Measurements from ENCODE around the gene GOT2. TPM values are rescaled to one million over a fixed set of nuclear protein-coding genes. Genes with fewer than 3 reads are reported as not detected.

GOT2 gene
- total RNA-seq, 4 donors from 2014 or later = 64.1 to 108 (median 92.6) TPM

DNA sequence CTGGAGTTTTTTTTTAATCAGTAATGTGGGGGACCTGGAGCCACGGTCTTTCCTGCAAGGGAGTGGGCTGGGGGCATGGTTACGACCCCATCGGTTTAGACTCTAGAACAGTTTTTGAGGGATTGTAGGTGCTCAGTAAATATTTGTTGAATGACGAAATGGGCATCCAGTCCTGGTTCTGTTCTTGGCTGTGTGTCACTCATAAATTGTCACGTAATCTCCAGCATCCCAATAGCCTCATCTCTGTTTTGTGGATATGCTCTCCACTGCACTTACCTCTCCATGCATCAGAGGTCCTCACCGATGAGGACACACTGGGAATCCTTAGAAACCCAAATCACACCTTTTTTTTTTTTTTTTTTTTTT is 49.0 kb downstream of the GOT2 start:
- intact Hi-C loops (cut with DNase I) = no loop called here
- WGBS = 85% methylated on average over 6 of the region's 6 CpGs
- Histone ChIP-seq H3K4me1 (peaks cover 16 to 29% (median 25%) of the 10 kb centered on the region in 4 donors), H3K4me3 (peak overlapping the region; percentile 68 to 75 (median 74)), H3K27ac (replicated peaks in 1 of 4) (peak overlapping the region; percentile 70 to 78 (median 74)), H3K36me3 (peaks cover 0 to 9% (median 4%) of the 10 kb centered on the region in 4 donors), H3K27me3 (no peaks in the 10 kb centered on the region), H3K9me3 (no peaks in the 10 kb centered on the region)
- TF ChIP-seq EP300 (IDR thresholded peaks at IDR 0.05) (no peak), POLR2AphosphoS5 (IDR thresholded peaks at IDR 0.05) (no peak), POLR2A (IDR thresholded peaks at IDR 0.05; ENCODE audit: low read depth) (no peak)
- TF ChIP-seq, protein P1, sequence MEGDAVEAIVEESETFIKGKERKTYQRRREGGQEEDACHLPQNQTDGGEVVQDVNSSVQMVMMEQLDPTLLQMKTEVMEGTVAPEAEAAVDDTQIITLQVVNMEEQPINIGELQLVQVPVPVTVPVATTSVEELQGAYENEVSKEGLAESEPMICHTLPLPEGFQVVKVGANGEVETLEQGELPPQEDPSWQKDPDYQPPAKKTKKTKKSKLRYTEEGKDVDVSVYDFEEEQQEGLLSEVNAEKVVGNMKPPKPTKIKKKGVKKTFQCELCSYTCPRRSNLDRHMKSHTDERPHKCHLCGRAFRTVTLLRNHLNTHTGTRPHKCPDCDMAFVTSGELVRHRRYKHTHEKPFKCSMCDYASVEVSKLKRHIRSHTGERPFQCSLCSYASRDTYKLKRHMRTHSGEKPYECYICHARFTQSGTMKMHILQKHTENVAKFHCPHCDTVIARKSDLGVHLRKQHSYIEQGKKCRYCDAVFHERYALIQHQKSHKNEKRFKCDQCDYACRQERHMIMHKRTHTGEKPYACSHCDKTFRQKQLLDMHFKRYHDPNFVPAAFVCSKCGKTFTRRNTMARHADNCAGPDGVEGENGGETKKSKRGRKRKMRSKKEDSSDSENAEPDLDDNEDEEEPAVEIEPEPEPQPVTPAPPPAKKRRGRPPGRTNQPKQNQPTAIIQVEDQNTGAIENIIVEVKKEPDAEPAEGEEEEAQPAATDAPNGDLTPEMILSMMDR (IDR thresholded peaks at IDR 0.05) = no peak
- no peak for DNase-seq (ENCODE audit: extremely low spot score)

DNA sequence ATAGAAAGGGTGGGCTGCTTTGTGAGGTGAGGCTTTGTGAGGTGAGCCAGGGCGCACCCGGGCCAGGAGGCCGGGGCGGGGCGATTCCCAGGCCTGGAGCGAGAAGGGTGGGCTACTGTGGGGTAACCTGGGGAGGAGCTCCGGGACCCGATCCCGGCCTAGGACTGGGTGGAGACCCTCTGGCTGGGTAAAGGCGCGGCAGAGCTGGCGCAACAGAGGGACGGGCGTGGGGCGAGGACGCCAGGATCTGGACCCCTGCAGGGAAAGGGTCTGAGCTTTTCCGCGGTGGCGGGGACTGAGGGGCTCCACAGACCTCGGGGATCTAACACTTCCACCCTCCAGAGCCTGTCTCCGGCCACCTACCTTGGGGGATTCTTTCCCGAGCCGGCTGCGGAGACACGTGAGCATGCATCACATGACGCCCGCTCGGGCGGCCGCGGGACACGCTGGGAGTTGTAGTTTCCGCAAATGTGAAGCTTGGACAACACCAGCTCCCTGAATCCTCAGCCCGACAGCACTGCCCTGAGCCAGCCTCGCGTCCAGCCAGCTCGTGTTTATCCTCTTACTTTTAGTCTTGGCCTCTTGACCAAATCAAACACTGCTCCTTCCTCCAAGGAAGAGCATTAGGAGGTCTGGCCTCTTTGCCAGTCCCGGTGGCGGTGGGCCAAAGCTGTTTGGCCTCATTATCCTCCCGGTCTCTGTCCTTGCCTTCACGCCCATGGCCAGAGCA is 49.6 kb downstream of the GOT2 start, which contains the start of gene SLC38A7:
TSS of gene SLC38A7 (minus strand) at position 417 of the 730 bp plus-strand sequence. CDS start 4,644 bp downstream, outside the sequence.
- H3K36me3 ChIP-seq = peaks cover 0 to 15% (median 9%) of the 10 kb centered on the region in 4 donors
- H3K27me3 ChIP-seq = no peaks in the 10 kb centered on the region
- peaks cover 16 to 29% (median 25%) of the 10 kb centered on the region in 4 donors for H3K4me1 ChIP-seq
- peak; percentile 98 for DNase-seq (ENCODE audit: extremely low spot score)
- H3K9me3 ChIP-seq = no peaks in the 10 kb centered on the region
- intact Hi-C loops (cut with DNase I) = no loop called here
- H3K4me3 ChIP-seq = peak within 1 kb of the TSS; percentile 68 to 75 (median 74)
- no peak for TF ChIP-seq POLR2A (IDR thresholded peaks at IDR 0.05; ENCODE audit: low read depth)
- peak; percentile 70 to 82 for TF ChIP-seq POLR2AphosphoS5 (IDR thresholded peaks at IDR 0.05)
- TF ChIP-seq, protein P1 (IDR thresholded peaks at IDR 0.05) = no peak
- no peak for TF ChIP-seq EP300 (IDR thresholded peaks at IDR 0.05)
- peak within 1 kb of the TSS; percentile 70 to 78 (median 74) for H3K27ac ChIP-seq (replicated peaks in 1 of 4)
- WGBS = 6% methylated on average over 32 of the region's 41 CpGs

DNA sequence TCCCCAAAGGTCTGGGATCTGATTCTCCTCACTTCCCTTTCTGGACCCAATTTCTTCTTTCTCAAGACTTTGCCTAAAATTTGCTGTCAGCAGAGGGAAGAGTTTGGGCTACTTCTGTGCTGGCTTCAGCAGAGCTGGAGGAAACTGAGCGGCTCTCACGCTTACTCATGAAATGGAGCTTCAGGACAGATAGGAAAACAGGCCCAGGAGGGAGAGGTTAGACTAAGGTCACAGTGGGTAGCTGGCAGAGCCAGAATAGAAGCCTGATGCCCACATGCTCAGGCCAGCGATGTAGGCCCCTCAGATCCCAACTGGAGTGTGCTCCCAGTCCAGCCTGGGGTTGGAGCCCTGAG is 50.1 kb downstream of the GOT2 start:
- H3K36me3 ChIP-seq = peaks cover 0 to 19% (median 12%) of the 10 kb centered on the region in 4 donors
- H3K4me3 ChIP-seq = peak overlapping the region; percentile 68 to 75 (median 74)
- H3K4me1 ChIP-seq = peaks cover 16 to 31% (median 26%) of the 10 kb centered on the region in 4 donors
- 10% methylated on average over 3 of the region's 3 CpGs for WGBS
- H3K27ac ChIP-seq (replicated peaks in 1 of 4) = peak overlapping the region; percentile 70 to 78 (median 74)
- no peaks in the 10 kb centered on the region for H3K9me3 ChIP-seq
- no peak for DNase-seq (ENCODE audit: extremely low spot score)
- no peak for TF ChIP-seq EP300 (IDR thresholded peaks at IDR 0.05)
- TF ChIP-seq POLR2AphosphoS5 (IDR thresholded peaks at IDR 0.05) = no peak
- TF ChIP-seq, protein P1 (IDR thresholded peaks at IDR 0.05) = no peak
- TF ChIP-seq POLR2A (IDR thresholded peaks at IDR 0.05; ENCODE audit: low read depth) = no peak
- intact Hi-C loops (cut with DNase I) = no loop called here
- H3K27me3 ChIP-seq = no peaks in the 10 kb centered on the region

DNA sequence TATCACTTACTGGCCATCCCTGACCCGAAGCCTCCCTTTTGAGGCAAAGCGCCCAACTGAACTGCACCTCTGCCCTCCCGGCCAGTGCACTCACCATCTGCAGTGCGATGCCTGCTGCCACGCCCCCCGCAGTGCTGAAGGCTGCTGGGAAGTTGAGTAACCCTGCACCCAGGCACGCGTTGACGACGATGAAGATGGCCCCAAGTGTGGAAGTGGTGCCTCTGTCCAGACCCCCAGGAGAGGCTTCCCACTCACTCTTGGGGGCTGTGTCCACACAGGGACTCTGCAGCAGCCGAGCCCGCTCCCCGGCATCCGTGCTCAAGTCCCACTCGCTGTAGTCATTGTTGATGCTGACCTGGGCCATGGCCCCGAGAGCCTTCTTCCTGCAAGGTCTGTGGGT is 54.4 kb downstream of the GOT2 start:
- DNase-seq (ENCODE audit: extremely low spot score) = no peak
- Histone ChIP-seq H3K36me3 (peaks cover 0 to 60% (median 51%) of the 10 kb centered on the region in 4 donors), H3K9me3 (no peaks in the 10 kb centered on the region), H3K4me1 (peaks cover 12 to 30% (median 23%) of the 10 kb centered on the region in 4 donors), H3K27me3 (no peaks in the 10 kb centered on the region), H3K27ac (replicated peaks in 1 of 4) (no peak overlapping the region), H3K4me3 (no peak overlapping the region)
- TF ChIP-seq POLR2AphosphoS5 (IDR thresholded peaks at IDR 0.05) = no peak
- TF ChIP-seq POLR2A (IDR thresholded peaks at IDR 0.05; ENCODE audit: low read depth) = no peak
- TF ChIP-seq EP300 (IDR thresholded peaks at IDR 0.05) = no peak
- WGBS = 92% methylated on average over 15 of the region's 16 CpGs
- intact Hi-C loops (cut with DNase I) = loop anchor here (2.0 kb wide), 1 partner anchor 77 kb away; no protein-coding TSS in a partner anchor

DNA sequence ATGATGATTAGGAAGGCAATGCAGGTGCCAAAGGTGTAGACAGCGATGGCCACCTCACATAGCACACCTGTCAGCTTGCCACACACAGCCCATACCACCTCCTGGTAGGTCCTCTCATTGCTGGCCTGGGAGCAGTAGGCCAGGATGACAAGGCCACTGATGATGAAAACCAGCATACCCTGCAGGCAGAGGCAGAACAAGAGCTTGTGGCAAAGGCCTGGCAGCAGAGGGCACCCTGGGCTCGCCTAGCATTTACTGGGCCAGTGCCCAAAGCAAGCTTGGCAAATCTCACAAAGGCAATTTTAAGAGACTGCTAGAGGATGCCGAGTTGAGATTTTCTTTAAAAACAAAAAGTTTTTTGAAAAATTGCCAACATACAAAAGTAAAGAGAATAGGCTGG is 55.4 kb downstream of the GOT2 start:
- TF ChIP-seq POLR2AphosphoS5 (IDR thresholded peaks at IDR 0.05) (peak; percentile 47 to 71), EP300 (IDR thresholded peaks at IDR 0.05) (no peak), POLR2A (IDR thresholded peaks at IDR 0.05; ENCODE audit: low read depth) (no peak)
- TF ChIP-seq, protein P1 (IDR thresholded peaks at IDR 0.05) = peak; percentile 58 to 67 (median 65)
- intact Hi-C loops (cut with DNase I) = loop anchor here (2.0 kb wide), 1 partner anchor 78 kb away; no protein-coding TSS in a partner anchor
- WGBS = 65% methylated on average over 3 of the region's 3 CpGs
- peaks cover 0 to 70% (median 61%) of the 10 kb centered on the region in 4 donors for H3K36me3 ChIP-seq
- no peak overlapping the region for H3K4me3 ChIP-seq
- H3K27me3 ChIP-seq = no peaks in the 10 kb centered on the region
- no peaks in the 10 kb centered on the region for H3K9me3 ChIP-seq
- no peak overlapping the region for H3K27ac ChIP-seq (replicated peaks in 1 of 4)
- peaks cover 9 to 23% (median 16%) of the 10 kb centered on the region in 4 donors for H3K4me1 ChIP-seq
- no peak for DNase-seq (ENCODE audit: extremely low spot score)

All from esophagus muscularis mucosa (tissue), 4 donors.